HG03095 (cell line): ENCODE data around the gene FMC1.
A peak's percentile ranks its signal among the peaks of the same experiment; 100 is the strongest.
"Not testable (repeated sequence)": the region's sequence is repeated elsewhere in the genome, so short reads cannot be mapped to it uniquely, and the experiment has no call there.

Source experiments
- ATAC-seq: cut with Tn5 transposase; IDR thresholded peaks from one replicate; pipeline ENCODE4 v1.9.1; 2021; ENCODE audit warnings: moderate library complexity; ENCODE audit not compliant: unreplicated experiment

Gene FMC1

GRCh38 chr7:139340037-139340807, 915 bp upstream of the FMC1 start:
- peak; percentile 83 for ATAC-seq

GRCh38 chr7:139340808-139341057, 404 bp upstream of the FMC1 start:
- ATAC-seq: no peak

GRCh38 chr7:139341776-139342226, 664 bp downstream of the FMC1 start:
- no peak for ATAC-seq

GRCh38 chr7:139345042-139345441, 3.9 kb downstream of the FMC1 start:
- ATAC-seq: no peak

- no peak for ATAC-seq
These were observed 9.9 kb downstream of the FMC1 start for GRCh38 chr7:139351027-139351426.

- no peak for ATAC-seq
These were observed 13.6 kb downstream of the FMC1 start for GRCh38 chr7:139354729-139355128.

- ATAC-seq: no peak
These were observed 14.2 kb downstream of the FMC1 start for GRCh38 chr7:139355320-139355719.

- ATAC-seq: not testable (repeated sequence)
These were observed 16.8 kb downstream of the FMC1 start for GRCh38 chr7:139357729-139358506.

GRCh38 chr7:139358541-139359365, 17.6 kb downstream of the FMC1 start:
- peak; percentile 15 for ATAC-seq

GRCh38 chr7:139359366-139360209, 18.5 kb downstream of the FMC1 start, which contains the start of gene LUC7L2:
Gene LUC7L2, plus strand, starts transcription at chr7:139359894. Its CDS starts 368 bp downstream, at chr7:139360262.
- ATAC-seq: peak; percentile 74

GRCh38 chr7:139360210-139360947, 19.2 kb downstream of the FMC1 start:
- ATAC-seq: peak; percentile 61

GRCh38 chr7:139360948-139361307, 19.8 kb downstream of the FMC1 start:
- no peak for ATAC-seq

GRCh38 chr7:139361523-139361922, 20.4 kb downstream of the FMC1 start:
- no peak for ATAC-seq

GRCh38 chr7:139362302-139362701, 21.2 kb downstream of the FMC1 start:
- no peak for ATAC-seq

- no peak for ATAC-seq
These were observed 21.8 kb downstream of the FMC1 start for GRCh38 chr7:139362981-139363380.

GRCh38 chr7:139365336-139365735, 24.2 kb downstream of the FMC1 start:
- no peak for ATAC-seq

- no peak for ATAC-seq
These were observed 25.3 kb downstream of the FMC1 start for GRCh38 chr7:139366400-139366799.

- no peak for ATAC-seq
These were observed 26.5 kb downstream of the FMC1 start for GRCh38 chr7:139367438-139368155.

GRCh38 chr7:139370301-139370942, 29.3 kb downstream of the FMC1 start:
- no peak for ATAC-seq
